PC-9 (cell line): ENCODE measurements around the gene PIAS4.

Source experiments
- EZH2 ChIP-seq: fragments of 200-600 bp; sonication (generic); IDR thresholded peaks from 2 replicates; pipeline ENCODE4 v1.8.0; 2017; ENCODE audit warnings: antibody characterized with exemption, low read depth
- TF ChIP-seq, protein P1 (sequence below): fragments of 200-600 bp; sonication (generic); conservative IDR thresholded peaks from 2 replicates; pipeline ENCODE4 v1.6.1; 2017; ENCODE audit warnings: mixed run types, antibody characterized with exemption, mild to moderate bottlenecking, moderate library complexity

GRCh38 chr19:3986260-3987041, 21.1 kb upstream of the PIAS4 start:
- no peak for TF ChIP-seq EZH2
- TF ChIP-seq, protein P1, sequence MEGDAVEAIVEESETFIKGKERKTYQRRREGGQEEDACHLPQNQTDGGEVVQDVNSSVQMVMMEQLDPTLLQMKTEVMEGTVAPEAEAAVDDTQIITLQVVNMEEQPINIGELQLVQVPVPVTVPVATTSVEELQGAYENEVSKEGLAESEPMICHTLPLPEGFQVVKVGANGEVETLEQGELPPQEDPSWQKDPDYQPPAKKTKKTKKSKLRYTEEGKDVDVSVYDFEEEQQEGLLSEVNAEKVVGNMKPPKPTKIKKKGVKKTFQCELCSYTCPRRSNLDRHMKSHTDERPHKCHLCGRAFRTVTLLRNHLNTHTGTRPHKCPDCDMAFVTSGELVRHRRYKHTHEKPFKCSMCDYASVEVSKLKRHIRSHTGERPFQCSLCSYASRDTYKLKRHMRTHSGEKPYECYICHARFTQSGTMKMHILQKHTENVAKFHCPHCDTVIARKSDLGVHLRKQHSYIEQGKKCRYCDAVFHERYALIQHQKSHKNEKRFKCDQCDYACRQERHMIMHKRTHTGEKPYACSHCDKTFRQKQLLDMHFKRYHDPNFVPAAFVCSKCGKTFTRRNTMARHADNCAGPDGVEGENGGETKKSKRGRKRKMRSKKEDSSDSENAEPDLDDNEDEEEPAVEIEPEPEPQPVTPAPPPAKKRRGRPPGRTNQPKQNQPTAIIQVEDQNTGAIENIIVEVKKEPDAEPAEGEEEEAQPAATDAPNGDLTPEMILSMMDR = peak; percentile 59; the same call in 1 of the 2 replicates
